DOHH2 (cell line): ENCODE measurements around the gene OGG1.

Source experiments
- CTCF ChIP-seq: fragments of 200-600 bp; sonication (generic); IDR thresholded peaks from one replicate; pipeline ENCODE4 v1.5.1; 2014; ENCODE audit warnings: antibody characterized with exemption, mild to moderate bottlenecking, low read depth, low read length; ENCODE audit not compliant: poor library complexity, severe bottlenecking
- EZH2phosphoT487 ChIP-seq: fragments of 200-600 bp; sonication (generic); IDR thresholded peaks from 2 replicates; pipeline ENCODE4 v1.6.1; 2017; ENCODE audit warnings: borderline replicate concordance, mild to moderate bottlenecking, antibody characterized with exemption, low read length, moderate library complexity, mixed read lengths

- TF ChIP-seq EZH2phosphoT487 (no peak), CTCF (no peak)
These were observed 5.6 kb upstream of the OGG1 start for GRCh38 chr3:9744162-9744561.
